Breast epithelium (tissue), 3 donors: ENCODE measurements around the gene ATP8B4.

ENCODE experiments used
- POLR2A ChIP-seq: fragments of 450-650 bp; IDR thresholded peaks from one replicate; pipeline ENCODE4 v1.6.1; 2016; ENCODE audit warnings: antibody characterized with exemption, mild to moderate bottlenecking, moderate library complexity
- POLR2AphosphoS5 ChIP-seq, 3 donors: sonication (generic); formaldehyde crosslinking; IDR thresholded peaks; one replicate each; pipeline ENCODE4 v1.6.1; 2017; ENCODE audit warnings: antibody characterized with exemption in 3 of 3
- TF ChIP-seq, protein P1 (sequence below), 3 donors: fragments of 450-650 bp; IDR thresholded peaks; one replicate each; pipeline ENCODE4 v1.5.1; 2016 to 2017; ENCODE audit warnings: antibody characterized with exemption in 3 of 3, mild to moderate bottlenecking in 3 of 3, moderate library complexity in 3 of 3

DNA sequence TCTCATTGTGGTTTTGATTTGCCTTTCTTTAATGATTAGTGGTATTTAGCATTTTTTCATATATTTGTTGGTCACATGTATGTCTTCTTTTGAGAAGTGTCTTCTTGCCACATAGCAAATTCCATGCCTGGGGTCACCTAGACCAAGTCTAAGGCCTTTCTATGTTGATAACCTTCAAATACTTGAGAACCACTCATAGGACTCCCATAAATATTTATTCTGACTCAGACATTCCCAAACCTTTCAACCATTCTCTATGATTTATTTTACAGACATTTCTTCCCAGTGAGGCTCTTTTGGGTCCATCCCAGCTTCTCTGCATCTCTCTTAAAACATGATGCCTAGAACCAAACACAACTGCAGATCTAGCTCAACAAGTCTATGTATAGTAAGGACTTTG, 69.2 kb downstream of the ATP8B4 start:
- TF ChIP-seq, protein P1, sequence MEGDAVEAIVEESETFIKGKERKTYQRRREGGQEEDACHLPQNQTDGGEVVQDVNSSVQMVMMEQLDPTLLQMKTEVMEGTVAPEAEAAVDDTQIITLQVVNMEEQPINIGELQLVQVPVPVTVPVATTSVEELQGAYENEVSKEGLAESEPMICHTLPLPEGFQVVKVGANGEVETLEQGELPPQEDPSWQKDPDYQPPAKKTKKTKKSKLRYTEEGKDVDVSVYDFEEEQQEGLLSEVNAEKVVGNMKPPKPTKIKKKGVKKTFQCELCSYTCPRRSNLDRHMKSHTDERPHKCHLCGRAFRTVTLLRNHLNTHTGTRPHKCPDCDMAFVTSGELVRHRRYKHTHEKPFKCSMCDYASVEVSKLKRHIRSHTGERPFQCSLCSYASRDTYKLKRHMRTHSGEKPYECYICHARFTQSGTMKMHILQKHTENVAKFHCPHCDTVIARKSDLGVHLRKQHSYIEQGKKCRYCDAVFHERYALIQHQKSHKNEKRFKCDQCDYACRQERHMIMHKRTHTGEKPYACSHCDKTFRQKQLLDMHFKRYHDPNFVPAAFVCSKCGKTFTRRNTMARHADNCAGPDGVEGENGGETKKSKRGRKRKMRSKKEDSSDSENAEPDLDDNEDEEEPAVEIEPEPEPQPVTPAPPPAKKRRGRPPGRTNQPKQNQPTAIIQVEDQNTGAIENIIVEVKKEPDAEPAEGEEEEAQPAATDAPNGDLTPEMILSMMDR (IDR thresholded peaks at IDR 0.05), result no peak
- TF ChIP-seq POLR2A (no peak), POLR2AphosphoS5 (IDR thresholded peaks at IDR 0.05) (no peak)
